A549 treated with RU486 at 1 μM for 4 hours (cell line): ENCODE data around the gene ATIC. TPM values are rescaled to one million over a fixed set of nuclear protein-coding genes. Genes with fewer than 3 reads are reported as not detected.

Experiments
- total RNA-seq: library from RNA; stranded (reverse); fragments of 200-300 nt; extraction: Qiagen RNA extraction; gene quantifications from 5 replicates; pipeline ENCODE4 v1.2.3, GENCODE V29; 2022; ENCODE audit warnings: low read depth

Gene ATIC
- 207 to 234 TPM (median 213 TPM) in 5 replicates for total RNA-seq

GRCh38 chr2:215311625-215312396 lies at the start of gene ATIC:
ATIC (plus strand) TSS chr2:215312059; CDS start chr2:215312143, 84 bp downstream.

Other genes starting within 250 kb of the ATIC start
- 0.14 to 0.42 TPM (median 0.22 TPM) in 5 replicates for gene ABCA12, start 173.4 kb upstream of the ATIC start, total RNA-seq
- 153 to 242 TPM (median 177 TPM) in 5 replicates for gene FN1, start 124.0 kb downstream of the ATIC start, total RNA-seq